GM23338 (cell line): ENCODE data around the gene RELCH. TPM values are rescaled to one million over a fixed set of nuclear protein-coding genes. Genes with fewer than 3 reads are reported as not detected.

Source experiments
- ATAC-seq: fragments of 200-7000 bp; cut with Tn5 transposase; 3 replicates; pipeline ENCODE4 v1.9.1; 2020
- DNase-seq: peaks from one replicate; pipeline ENCODE4 v3.0.0-alpha.2; 2015; ENCODE audit warnings: low spot score
- H2AFZ ChIP-seq: fragments of 200-600 bp; sonication (generic); 2 replicates; pipeline ENCODE4 v1.8.0; 2016; ENCODE audit warnings: antibody characterized with exemption, mild to moderate bottlenecking, moderate library complexity
- H3F3A ChIP-seq: fragments of 200-600 bp; sonication (generic); replicated peaks from 2 replicates; pipeline ENCODE4 v1.8.0; 2017; ENCODE audit warnings: antibody characterized with exemption, mixed run types, low read depth
- H3K27ac ChIP-seq: fragments of 200-600 bp; sonication (generic); 2 replicates; pipeline ENCODE4 v1.6.1; 2016; ENCODE audit warnings: low read depth
- H3K27me3 ChIP-seq: fragments of 200-600 bp; sonication (generic); 2 replicates; pipeline ENCODE4 v1.8.0; 2016; ENCODE audit warnings: mild to moderate bottlenecking, mixed run types, moderate library complexity; ENCODE audit not compliant: insufficient read depth
- H3K36me3 ChIP-seq: fragments of 200-600 bp; sonication (generic); 2 replicates; pipeline ENCODE4 v1.8.0; 2016; ENCODE audit warnings: mild to moderate bottlenecking; ENCODE audit not compliant: insufficient read depth
- H3K4me1 ChIP-seq: fragments of 200-600 bp; sonication (generic); 2 replicates; pipeline ENCODE4 v1.8.0; 2016; ENCODE audit warnings: mild to moderate bottlenecking, moderate library complexity; ENCODE audit not compliant: insufficient read depth
- H3K4me2 ChIP-seq: fragments of 200-600 bp; sonication (generic); 2 replicates; pipeline ENCODE4 v1.7.1; 2017; ENCODE audit warnings: mixed run types
- H3K4me3 ChIP-seq: fragments of 200-600 bp; sonication (generic); 2 replicates; pipeline ENCODE4 v1.6.1; 2016; ENCODE audit warnings: mixed run types
- H3K79me2 ChIP-seq: fragments of 200-600 bp; sonication (generic); replicated peaks from 2 replicates; pipeline ENCODE4 v1.8.0; 2017; ENCODE audit warnings: mild to moderate bottlenecking; ENCODE audit not compliant: insufficient read depth
- H3K9me2 ChIP-seq: fragments of 200-600 bp; sonication (generic); 2 replicates; pipeline ENCODE4 v1.8.0; 2017; ENCODE audit not compliant: insufficient read depth
- H4K20me1 ChIP-seq: fragments of 200-600 bp; sonication (generic); replicated peaks from 2 replicates; pipeline ENCODE4 v1.8.0; 2017; ENCODE audit warnings: mild to moderate bottlenecking; ENCODE audit not compliant: insufficient read depth
- H3K27ac Mint-ChIP-seq: 2 replicates; pipeline ENCODE4 v1.8.0; 2020; ENCODE audit warnings: inconsistent platforms, mild to moderate bottlenecking, moderate library complexity, mixed read lengths
- H3K27me3 Mint-ChIP-seq: 3 replicates; pipeline ENCODE4 v1.8.0; 2022; ENCODE audit warnings: low read depth, mild to moderate bottlenecking, moderate library complexity, mixed read lengths, inconsistent platforms; ENCODE audit not compliant: insufficient read depth, poor library complexity
- H3K36me3 Mint-ChIP-seq: 3 replicates; pipeline ENCODE4 v1.8.0; 2021; ENCODE audit warnings: low read depth, mild to moderate bottlenecking, inconsistent platforms, moderate library complexity, mixed read lengths
- H3K4me1 Mint-ChIP-seq: 3 replicates; pipeline ENCODE4 v1.8.0; 2020; ENCODE audit warnings: mild to moderate bottlenecking, inconsistent platforms, mixed read lengths
- H3K4me3 Mint-ChIP-seq: 3 replicates; pipeline ENCODE4 v1.8.0; 2021; ENCODE audit warnings: moderate library complexity, mild to moderate bottlenecking, inconsistent platforms, mixed read lengths
- H3K9me3 Mint-ChIP-seq: 3 replicates; pipeline ENCODE4 v1.8.0; 2020; ENCODE audit warnings: moderate library complexity, mild to moderate bottlenecking, inconsistent platforms, mixed read lengths
- CREB1 ChIP-seq: fragments of 250-450 bp; sonication (Bioruptor Pico); IDR thresholded peaks from 2 replicates; pipeline ENCODE4 v1.5.0; 2020; ENCODE audit warnings: low read depth, mild to moderate bottlenecking, moderate library complexity
- CTCF ChIP-seq, 2 experiments: fragments of 200-600 bp in 1 of 2; sonication (generic) in 1 of 2; conservative IDR thresholded peaks; 2 replicates each; pipeline versions ENCODE4 v1.5.1 to v1.6.1; 2016 to 2017; ENCODE audit warnings: antibody characterized with exemption in 2 of 2, low read depth in 2 of 2, mild to moderate bottlenecking in 2 of 2, moderate library complexity in 1 of 2
- EZH2 ChIP-seq: fragments of 200-600 bp; sonication (generic); IDR thresholded peaks from one replicate; pipeline ENCODE4 v1.8.0; 2017; ENCODE audit warnings: antibody characterized with exemption, mild to moderate bottlenecking, low read depth; ENCODE audit not compliant: unreplicated experiment
- EZH2phosphoT487 ChIP-seq: fragments of 200-600 bp; sonication (generic); IDR thresholded peaks from one replicate; pipeline ENCODE4 v1.8.1; 2018; ENCODE audit warnings: antibody characterized with exemption; ENCODE audit not compliant: unreplicated experiment
- JUNB ChIP-seq: IDR thresholded peaks from one replicate; pipeline ENCODE4 v1.6.1; 2016; ENCODE audit warnings: antibody characterized with exemption; ENCODE audit not compliant: unreplicated experiment
- REST ChIP-seq: IDR thresholded peaks from one replicate; pipeline ENCODE4 v1.6.1; 2018; ENCODE audit warnings: antibody characterized with exemption; ENCODE audit not compliant: unreplicated experiment
- STAT1 ChIP-seq: IDR thresholded peaks from one replicate; pipeline ENCODE4 v1.6.1; 2016; ENCODE audit warnings: antibody characterized with exemption; ENCODE audit not compliant: unreplicated experiment
- ZNF114 ChIP-seq: fragments of 250-450 bp; sonication (Bioruptor Pico); IDR thresholded peaks from 2 replicates; pipeline ENCODE4 v1.5.0; 2020; ENCODE audit warnings: mild to moderate bottlenecking, moderate library complexity
- ZNF331 ChIP-seq: fragments of 250-450 bp; sonication (Bioruptor Pico); IDR thresholded peaks from 2 replicates; pipeline ENCODE4 v1.5.0; 2020; ENCODE audit warnings: low read depth, mild to moderate bottlenecking, moderate library complexity
- polyA plus RNA-seq: library from polyadenylated mRNA; unstranded; fragments of >200 nt; fragmentation: Nextera tagmentation; extraction: Ambion mirVana; gene quantifications from 2 replicates; pipeline ENCODE4 v1.2.1, GENCODE V29; 2016
- total RNA-seq: library from RNA; depleted of rRNA; stranded (reverse); fragments of >200 nt; shearing (Covaris generic); gene quantifications from 2 replicates; pipeline ENCODE4 v1.2.3, GENCODE V29; 2014
- TF ChIP-seq, protein P1 (sequence below): IDR thresholded peaks from 2 replicates; pipeline ENCODE4 v1.6.1; 2016; ENCODE audit warnings: antibody characterized with exemption

The RELCH gene
- total and polyA plus RNA-seq, 2 experiments from 2014 or later = 8.8 to 56.4 TPM

DNA sequence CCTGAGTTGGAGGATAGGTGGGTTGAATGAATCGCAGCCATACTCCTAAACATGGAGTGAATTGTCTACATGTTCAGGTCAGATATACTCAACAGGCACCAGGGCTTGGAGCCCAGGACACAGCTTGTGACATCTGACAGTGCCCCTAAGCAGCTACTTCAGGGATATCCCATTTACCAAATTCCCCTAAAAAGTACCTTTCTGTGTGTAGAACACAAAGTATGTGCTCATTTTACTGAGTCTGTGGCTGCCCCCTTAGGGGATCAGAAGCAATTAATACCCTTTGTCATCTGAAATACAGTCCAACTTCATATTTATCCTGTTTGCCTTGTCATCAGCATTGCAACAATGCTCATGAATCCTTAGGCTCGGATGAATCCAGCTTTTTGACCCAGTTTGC is 158.9 kb downstream of the RELCH start (continued):
- TF ChIP-seq ZNF114 (CRISPR knock-in tag) (no peak), EZH2 (no peak), REST (no peak), CREB1 (CRISPR knock-in tag) (no peak), ZNF331 (CRISPR knock-in tag) (no peak), EZH2phosphoT487 (no peak)
- TF ChIP-seq, protein P1, sequence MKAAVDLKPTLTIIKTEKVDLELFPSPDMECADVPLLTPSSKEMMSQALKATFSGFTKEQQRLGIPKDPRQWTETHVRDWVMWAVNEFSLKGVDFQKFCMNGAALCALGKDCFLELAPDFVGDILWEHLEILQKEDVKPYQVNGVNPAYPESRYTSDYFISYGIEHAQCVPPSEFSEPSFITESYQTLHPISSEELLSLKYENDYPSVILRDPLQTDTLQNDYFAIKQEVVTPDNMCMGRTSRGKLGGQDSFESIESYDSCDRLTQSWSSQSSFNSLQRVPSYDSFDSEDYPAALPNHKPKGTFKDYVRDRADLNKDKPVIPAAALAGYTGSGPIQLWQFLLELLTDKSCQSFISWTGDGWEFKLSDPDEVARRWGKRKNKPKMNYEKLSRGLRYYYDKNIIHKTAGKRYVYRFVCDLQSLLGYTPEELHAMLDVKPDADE = no peak

DNA sequence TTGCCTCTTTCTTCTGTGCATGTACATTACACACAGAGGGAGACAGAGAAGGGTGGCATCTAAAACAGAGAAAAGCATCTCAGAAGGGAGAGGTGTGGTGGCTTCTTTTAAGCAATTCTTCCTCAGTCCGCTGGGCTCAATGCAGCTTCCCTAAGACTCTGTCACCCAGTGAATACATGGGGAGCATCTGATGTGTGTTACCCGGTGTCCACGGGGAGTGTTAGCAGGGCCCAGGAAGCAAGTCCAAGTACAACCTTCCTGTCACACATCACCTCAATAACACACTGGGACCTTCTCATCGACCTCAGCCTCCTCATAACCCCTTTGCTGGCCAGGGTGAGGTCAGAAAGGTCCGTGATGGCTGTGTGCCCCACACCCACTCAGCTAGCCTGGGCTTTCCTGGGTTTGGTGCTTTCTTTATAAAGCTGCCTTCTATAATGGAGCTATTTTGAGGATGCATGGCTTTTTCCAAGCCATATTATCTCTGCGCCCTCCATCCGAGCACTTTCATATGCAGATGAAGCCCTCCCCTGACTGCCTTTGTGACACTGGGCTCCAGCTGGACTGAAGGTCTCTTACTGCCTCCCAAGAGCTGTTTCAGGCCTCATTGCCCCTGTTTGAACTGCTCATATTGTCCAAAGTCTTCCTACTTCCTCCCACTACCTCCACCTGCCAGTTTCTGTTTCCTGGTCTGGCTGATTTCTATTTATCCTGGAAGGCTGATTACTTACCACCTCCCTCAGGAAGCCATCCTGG is 159.5 kb downstream of the RELCH start:
- Histone ChIP-seq H3K4me2 (peak overlapping the region; percentile 59), H3K27ac (peak overlapping the region; percentile 30; the same call in 1 of the 2 replicates), H4K20me1 (no peaks in the 10 kb centered on the region), H3K9me2 (no peaks in the 10 kb centered on the region), H3K4me3 (0 out of 2 replicates have a peak overlapping the region, but pooled peaks have one; percentile 21), H3K27me3 (no peaks in the 10 kb centered on the region), H3K4me1 (peaks cover 43% of the 10 kb centered on the region), H3F3A (no peaks in the 10 kb centered on the region; the same call in 1 of the 2 replicates), H2AFZ (no peak overlapping the region), H3K79me2 (no peaks in the 10 kb centered on the region), H3K36me3 (no peaks in the 10 kb centered on the region)
- Mint-ChIP-seq H3K27ac (peak overlapping the region; percentile 46; the same call in 1 of the 2 replicates), H3K36me3 (peaks cover 6% of the 10 kb centered on the region; the same call in 2 of the 3 replicates), H3K9me3 (no peaks in the 10 kb centered on the region), H3K4me1 (peaks cover 51% of the 10 kb centered on the region), H3K4me3 (peak overlapping the region; percentile 26; the same call in 1 of the 3 replicates), H3K27me3 (peaks cover 10% of the 10 kb centered on the region)
- ATAC-seq (peak; percentile 84), DNase-seq (peak; percentile 47)
- TF ChIP-seq REST = no peak
- TF ChIP-seq EZH2 = no peak
- no peak for TF ChIP-seq STAT1
- no peak for TF ChIP-seq CTCF (conservative IDR thresholded peaks at IDR 0.05; ENCODE audit: low read depth in 2 of 2)
- TF ChIP-seq JUNB = no peak
